Retinal pigment epithelial cell (primary cell): ENCODE results near the gene RCAN2.

Experiments used
- DNase-seq: peaks from one replicate; pipeline ENCODE4 v3.0.0-alpha.2; 2010; ENCODE audit warnings: low read depth
- H3K4me3 ChIP-seq: 2 replicates; pipeline ENCODE4 v1.5.1; 2011; ENCODE audit warnings: mild to moderate bottlenecking, low read length, control low read depth, moderate library complexity
- CTCF ChIP-seq: conservative IDR thresholded peaks from 2 replicates; pipeline ENCODE4 v1.5.1; 2011; ENCODE audit warnings: low read depth, low read length, control low read depth, inconsistent platforms

Gene RCAN2

DNA sequence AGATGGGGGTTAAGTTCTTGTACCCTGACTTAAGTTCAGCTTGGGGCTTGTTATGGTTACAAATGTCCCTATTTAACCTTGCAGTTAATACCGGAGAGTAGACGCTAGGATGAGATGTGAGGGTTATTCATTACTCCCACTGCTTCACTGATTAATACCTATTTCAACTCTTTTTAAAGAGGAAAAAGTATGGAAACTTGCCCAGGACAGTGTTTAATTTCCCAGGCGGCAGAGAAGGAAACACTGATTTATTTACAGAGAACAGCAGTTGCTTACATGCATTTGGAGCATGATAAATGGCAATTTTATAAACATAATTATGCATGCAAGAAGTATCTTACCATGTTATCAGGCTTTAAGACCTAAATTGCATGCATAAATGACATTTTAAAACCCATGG is 137.7 kb downstream of the RCAN2 start:
- no peak for TF ChIP-seq CTCF
- H3K4me3 ChIP-seq: no peak overlapping the region
- no peak for DNase-seq

- DNase-seq: no peak
- no peak overlapping the region for H3K4me3 ChIP-seq
- no peak for TF ChIP-seq CTCF
These were observed 138.5 kb downstream of the RCAN2 start for GRCh38 chr6:46352541-46353268.

DNA sequence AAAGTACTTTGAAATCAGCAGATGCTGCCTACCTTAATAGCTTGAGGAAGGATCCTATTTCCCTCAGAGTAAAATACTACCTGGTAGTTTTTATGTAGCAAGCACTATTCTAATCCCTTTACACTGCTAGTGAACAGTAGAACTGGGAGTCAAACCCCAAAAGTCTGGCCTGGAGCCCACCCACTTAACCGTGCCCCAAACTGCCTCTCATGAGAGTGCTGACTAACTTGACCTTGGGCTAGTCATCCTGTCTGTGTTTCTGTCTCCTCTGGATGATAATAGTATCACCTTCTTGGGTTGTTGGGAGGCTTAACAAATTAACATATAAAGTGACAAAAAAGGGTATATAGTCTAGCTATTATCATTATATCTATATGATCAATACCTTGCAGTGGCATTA is 140.5 kb downstream of the RCAN2 start:
- H3K4me3 ChIP-seq: no peak overlapping the region
- DNase-seq: no peak
- TF ChIP-seq CTCF: no peak

DNA sequence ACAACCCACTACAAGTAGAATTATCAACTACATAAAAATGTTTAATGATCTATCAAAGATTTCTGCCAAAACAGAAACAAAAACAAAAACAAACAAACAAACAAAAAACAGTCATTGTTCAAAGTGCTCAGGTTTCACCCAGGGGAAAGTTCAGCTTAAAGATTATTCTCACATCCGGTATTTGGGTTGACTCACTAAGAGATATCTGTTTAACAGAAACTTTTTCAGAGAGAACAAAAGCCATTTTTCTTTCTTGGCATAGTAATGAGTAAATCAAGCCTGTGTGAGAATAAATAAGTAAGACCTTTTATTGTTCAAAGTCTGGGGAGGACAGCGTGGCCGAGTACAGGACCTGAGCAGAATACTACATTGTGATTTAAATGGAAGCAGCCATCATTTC is 143.6 kb downstream of the RCAN2 start:
- TF ChIP-seq CTCF: no peak
- no peak for DNase-seq
- H3K4me3 ChIP-seq: no peak overlapping the region

- TF ChIP-seq CTCF: no peak
- H3K4me3 ChIP-seq: no peak overlapping the region
- DNase-seq: no peak
These were observed 151.0 kb downstream of the RCAN2 start for GRCh38 chr6:46340246-46340645.

GRCh38 chr6:46338131-46338530 is 153.1 kb downstream of the RCAN2 start:
- TF ChIP-seq CTCF: no peak
- no peak overlapping the region for H3K4me3 ChIP-seq
- DNase-seq: no peak

DNA sequence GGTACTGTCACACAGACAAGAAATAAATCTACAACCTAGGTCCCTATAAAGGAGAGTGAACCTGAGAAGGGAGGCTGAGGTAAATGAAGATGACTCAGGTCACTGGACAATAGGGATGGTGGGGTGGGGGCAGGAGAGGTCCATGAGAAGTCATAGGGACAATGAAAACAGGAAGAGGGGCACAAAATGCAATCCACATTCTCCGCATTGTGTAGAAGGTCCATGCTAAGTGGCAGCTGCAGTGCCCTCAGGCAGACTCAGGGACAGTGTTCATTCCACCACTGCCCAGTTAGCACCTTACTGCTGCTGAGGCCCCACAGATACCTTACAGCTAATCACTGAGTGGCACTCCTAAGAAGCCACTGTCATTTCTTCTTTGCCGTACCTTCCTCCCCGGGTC is 156.8 kb downstream of the RCAN2 start:
- DNase-seq: no peak
- H3K4me3 ChIP-seq: no peak overlapping the region
- TF ChIP-seq CTCF: no peak
